Suppressor macrophage treated with lipopolysaccharide for 1 hour (primary cell): Measurements from ENCODE around the gene PRDM16.
"Not testable (repeated sequence)": the region's sequence is repeated elsewhere in the genome, so short reads cannot be mapped to it uniquely, and the experiment has no call there.

ENCODE experiments used
- DNase-seq, 3 donors: peaks; one replicate each; pipeline ENCODE4 v3.0.0-alpha.2; 2020 to 2022

The PRDM16 gene

DNA sequence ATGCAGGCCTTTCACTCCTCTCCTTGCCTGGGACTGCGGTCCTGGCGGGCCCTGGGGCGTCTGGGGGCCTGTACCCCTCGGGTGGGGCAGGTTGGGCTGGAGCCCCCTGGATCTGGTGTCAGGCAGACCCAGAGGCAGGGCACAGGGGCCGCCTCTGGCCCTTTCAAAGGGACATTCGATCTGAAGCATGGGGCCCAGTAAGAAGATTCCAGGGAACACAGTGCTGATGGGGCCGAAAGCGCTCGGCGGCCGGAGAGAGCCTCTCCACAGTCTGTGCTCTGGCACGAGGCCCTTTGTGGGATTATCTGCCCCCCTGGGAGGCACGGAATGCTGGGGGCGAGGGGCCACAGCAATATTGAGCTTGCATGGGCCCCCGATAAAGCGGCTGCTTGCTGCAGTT is 15.2 kb downstream of the PRDM16 start:
- no peak for DNase-seq

DNA sequence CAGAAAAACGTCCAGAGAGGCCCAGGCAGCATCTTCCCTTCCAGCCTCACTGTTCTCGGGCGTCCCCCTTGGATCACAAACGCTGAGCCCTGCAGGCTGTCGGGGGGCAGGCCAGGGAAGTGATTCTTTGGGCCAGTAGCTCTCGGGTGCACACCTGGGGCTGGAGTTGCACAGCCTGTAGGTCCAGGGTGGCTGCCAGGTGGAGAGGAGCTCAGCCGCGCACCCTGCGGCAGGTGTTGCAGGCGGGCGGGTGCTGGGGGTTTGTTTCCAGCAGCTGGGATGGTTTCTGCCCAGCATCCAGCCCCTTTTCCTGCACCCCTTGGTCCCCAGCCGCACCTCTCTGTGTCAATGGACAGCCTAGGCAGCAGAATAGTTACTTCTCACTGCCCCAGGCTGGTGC is 15.7 kb downstream of the PRDM16 start:
- no peak for DNase-seq

DNA sequence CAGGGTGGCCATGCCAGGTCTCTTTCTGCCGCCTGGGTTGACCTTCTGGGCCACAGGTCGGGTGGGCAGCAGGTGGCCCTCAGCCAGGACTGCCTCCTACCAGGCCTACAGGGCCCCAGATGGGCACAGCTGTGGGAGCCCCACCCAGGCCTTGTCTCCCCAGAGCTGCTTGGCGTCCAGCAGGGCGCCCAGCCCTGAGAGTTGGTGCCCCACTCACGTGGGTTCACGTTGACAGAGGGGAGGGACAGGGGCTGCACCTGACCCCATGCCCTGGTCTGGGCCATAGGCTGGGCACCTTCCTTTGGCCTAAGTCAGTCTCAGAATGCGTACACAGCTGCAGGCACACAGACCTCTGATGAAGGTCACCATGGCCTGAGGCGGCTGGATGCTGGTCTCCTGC is 16.7 kb downstream of the PRDM16 start:
- DNase-seq, result no peak

DNA sequence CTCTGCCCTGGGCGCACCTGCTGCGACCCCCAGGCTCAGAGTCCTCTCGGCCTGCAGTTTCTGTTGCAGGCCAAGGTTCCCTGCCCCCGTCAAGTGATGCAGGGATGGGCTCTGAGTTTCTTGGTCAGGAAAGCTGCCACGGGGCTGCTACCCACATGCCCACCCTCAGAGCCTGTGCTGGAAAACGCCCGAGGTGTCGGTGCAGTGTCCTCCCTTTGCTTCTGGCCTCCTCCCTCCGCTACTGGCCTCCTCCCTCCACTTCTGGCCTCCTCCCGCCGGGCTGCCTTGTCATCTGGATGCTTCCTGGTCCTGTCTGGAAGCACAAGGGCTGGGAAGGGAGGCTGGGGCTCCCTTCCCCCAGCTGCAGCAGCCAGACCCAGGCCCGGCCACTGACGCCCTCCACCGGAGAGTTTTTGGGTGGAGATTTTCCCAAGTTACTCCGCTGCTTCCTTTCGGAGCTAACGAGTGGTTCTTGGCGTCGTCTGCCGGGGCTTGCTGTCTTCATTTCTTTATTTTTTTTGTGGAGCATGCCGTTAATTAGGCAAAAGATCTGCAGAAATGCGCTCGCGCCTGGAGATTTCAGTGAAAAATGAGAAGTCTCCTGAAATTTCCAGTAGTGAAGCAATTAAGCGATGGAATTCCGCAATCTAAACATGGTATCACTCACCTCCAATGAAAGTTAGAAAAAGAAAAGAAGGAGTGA is 17.4 kb downstream of the PRDM16 start:
- no peak for DNase-seq

DNA sequence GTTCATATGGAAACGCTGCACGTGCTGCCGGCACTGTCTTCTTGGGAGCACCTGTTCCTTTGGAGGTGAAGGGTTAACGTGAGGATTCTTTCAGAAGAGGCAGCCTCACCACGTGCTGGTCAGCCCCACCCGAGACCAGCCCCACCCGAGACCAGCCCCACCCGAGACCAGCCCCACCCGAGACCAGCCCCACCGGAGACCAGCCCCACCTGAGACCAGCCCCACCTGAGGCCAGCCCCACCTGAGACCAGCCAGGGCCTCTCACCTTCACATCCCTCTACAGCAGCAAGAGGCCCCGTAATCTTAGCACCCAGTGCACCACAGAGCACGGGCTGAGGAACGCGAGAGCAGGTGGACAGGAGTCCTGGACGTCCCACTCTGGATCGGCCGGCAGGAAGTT is 18.0 kb downstream of the PRDM16 start:
- no peak for DNase-seq

DNA sequence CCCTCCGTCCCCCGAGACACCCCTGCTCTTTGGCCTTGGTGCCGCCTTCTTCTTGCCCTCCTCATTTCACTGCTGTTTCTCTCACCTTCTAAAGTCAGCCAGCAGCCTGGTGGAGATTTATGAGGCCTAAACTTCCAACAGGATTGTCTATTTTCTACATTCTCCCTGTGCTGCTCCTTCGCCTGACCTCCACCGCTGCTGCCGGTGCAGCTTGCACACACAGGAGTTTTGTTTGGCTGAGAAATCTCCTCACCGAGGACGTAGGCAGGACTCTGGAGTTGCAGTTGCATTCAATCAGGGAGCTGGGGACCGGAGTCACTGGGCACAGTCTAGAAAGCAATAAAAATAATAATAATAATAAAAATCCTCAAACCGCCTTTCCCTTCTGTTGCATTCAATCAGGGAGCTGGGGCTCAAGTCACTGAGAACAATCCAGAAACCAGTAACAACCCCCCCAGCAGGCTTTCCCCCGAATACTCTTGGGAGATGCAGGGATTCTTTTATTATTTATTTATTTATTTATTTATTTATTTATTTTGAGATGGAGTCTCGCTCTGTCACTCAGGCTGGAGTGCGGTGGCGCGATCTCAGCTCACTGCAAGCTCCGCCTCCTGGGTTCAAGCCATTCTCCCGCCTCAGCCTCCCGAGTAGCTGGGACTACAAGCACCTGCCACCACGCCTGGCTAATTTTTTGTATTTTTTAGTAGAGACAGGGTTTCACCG is 19.1 kb downstream of the PRDM16 start:
- not testable (repeated sequence) for DNase-seq

DNA sequence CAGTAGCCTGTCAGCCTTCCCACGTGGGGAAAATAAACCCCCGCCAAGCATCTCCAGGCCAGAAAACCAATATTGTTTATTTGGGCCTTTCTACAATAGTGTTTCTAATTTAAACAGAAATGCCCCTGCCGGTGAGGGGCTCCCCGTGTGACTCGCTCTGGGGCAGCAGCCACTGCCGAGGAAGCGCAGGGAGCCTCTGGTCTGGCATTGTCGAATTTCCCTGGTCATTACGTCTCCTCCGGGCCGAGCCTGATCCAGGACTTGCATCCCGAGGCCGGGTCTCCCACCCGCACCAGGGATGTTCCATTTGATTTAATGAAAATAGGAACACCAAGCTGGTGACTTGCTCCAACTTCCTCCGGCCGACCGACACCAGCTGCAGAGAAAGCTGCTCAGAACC is 20.5 kb downstream of the PRDM16 start:
- no peak for DNase-seq

DNA sequence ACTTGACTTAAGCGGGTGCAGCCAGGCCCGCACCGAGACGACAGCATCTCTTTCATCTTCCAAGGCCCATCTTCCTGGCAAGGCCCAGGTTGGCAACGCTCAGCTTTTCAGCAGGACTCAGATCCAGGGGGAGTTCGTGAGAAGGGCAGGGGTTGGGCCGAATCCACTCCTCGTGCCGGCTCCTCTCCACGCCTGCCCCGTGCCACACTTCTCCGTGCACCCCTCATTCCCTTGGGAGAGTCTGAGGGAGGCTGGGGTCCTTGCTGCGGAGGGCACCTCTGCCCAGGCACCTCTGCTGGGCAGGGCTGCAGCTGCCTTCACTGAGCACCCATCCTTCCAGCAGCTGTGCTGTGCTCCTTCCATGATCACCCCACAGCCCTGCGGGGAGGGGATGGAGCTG is 22.3 kb downstream of the PRDM16 start:
- no peak for DNase-seq

DNA sequence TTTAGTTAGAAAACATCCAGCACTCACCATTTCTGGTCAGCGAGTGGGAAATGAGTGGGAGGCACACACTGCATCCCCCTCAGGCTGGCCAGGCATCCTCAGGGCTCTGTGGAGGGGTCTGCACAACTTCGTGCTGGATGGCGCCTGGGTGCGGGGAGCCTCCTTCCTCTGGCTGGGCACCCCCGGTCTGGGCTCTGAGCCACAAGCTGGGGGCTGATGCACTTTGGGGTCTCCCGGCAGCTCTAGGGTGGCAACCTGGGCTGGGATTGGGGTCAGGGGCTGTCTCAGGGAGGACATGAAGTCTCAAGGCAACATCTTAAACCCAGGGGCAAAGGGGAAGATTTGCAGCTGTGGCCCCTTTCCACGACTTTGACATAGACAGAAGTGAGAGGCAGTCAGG is 23.5 kb downstream of the PRDM16 start:
- DNase-seq, result no peak

DNA sequence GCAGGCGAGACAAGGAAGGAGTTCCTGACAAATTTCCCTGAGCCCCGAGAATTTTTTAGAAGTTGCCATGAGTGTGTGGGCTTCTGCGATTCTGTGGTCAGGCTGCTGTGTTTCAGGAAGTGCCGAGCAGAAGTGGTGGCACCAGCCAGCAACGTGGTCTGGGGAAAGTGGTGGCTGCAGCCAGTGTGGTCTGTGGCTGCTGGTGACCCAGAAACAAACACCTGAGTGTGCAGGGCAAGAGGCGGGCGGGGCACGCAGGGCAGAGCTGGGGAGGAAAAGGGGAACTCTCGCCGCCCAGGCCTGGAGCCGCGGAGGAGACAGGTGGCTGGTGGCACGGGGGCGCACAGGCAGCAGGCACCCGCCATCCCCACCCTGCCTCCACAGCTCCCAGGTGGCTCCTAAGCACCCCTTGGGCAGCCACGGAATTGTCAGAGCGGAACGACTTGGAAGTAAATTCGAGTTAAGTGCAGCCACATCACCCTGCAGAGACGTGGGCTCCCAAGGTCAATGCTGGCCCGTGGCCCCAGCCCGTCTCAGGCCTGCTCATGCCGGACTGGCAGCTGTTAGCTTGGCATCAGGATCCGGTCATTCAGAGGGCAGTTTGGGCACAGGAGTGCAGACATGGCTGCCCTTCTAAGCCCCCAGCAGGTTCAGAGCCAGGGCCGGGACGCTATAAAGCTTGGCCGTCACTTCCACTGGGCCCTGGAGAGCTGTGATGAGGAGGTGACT is 25.1 kb downstream of the PRDM16 start:
- peak in 2 of 3 donors; percentile 25 to 37 for DNase-seq

DNA sequence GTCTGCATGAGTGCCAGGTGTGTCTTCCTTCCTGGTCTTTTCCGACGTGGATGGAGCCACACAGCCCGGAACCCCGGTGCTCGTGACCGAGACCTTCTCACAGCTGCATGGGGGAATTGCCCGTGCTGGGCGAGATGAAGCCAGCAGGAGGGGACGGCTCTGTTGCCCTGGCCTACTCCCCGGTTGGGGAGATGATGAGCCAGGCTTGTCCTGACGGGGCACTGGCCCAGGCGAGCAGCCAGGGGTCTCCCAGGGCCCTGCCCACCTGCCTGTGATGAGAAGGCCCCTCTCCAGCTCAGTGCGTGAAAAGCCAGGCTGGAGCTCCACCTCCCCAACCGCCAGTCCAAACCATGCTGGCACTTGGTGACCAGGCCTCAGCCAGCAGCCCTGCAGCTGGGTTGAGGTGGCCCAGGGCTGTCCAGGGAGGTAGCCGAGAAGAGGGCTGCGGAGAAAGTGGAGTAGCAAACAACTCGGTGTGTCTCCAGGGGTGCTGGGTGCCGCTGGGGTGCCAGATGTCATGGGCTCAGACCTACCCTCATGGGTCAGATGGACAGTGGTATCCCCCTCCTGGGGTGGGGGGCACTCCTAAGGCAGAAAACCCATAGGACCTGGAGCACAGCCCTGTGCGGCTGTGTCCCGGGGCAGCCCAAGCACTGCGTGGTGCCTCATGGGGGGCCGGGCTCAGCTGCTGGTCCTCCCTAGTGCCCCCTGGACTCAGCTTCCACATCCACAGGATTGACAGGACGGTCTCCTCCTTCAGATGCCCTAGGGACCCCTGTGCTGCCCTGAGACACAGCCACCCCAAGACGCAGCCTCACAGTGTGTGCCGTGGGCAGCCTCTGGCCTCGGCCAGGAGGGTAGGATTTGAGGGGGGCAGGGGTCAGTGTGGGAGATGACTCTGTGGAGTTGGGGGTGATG is 26.1 kb downstream of the PRDM16 start:
- no peak for DNase-seq

DNA sequence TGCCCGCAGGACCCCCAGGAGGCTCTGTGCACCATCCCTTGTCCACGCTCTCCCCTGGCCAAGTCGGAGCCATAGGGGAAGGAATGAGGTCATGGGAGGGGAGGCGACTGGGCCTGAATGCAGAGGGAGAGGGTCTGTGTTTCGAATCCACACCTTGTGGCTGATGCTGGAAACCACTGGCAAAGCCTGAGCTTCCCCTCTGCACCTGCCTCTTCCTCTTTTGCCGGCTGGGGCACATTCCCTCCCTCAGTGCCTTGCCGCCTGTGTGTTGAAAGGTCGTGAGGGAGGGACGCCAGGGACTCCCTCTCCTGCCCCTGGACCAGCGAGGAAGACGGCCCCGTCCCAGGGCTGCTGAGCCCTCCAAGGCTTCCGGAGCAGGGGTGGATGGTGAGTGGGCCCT is 27.3 kb downstream of the PRDM16 start:
- no peak for DNase-seq

DNA sequence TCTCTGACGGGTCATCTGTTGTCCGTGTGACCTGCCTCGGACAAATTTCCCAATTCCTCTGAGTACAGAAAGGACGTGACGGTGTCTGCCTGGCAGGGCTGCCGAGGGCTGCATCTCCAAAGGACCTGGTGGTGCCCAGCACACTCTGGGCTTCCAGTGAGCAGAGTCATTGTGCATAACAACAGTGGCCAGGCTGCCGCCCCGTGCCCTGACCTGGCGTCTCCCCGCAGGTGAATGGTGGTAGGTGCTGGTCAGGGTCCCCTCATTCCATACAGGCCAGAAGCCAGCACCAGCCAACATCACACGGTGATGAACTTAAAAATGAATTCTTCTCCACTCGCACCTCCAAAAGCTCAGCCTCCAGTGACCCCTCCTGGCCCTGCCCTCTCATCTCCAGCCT is 28.2 kb downstream of the PRDM16 start:
- no peak for DNase-seq

DNA sequence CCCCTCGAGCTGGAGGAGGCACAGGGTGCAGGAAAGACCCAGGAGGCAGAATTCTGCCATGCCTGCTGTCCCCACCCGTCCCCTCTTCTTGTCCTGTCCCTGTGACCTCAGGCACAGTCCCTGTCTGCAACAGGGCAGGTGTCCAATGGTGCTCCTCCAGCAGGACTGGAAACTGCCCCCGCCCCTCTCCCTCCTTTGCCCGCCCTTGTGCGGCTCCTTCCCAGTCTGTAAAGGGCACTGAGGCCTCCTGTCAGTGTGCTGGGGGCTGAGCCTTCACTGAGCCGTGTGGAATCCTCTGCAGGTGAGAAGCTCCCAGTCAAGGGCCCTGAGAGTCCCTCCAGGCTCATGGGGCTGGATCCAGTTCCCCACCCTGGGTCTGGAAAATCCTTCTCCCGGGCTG is 28.9 kb downstream of the PRDM16 start:
- no peak for DNase-seq

DNA sequence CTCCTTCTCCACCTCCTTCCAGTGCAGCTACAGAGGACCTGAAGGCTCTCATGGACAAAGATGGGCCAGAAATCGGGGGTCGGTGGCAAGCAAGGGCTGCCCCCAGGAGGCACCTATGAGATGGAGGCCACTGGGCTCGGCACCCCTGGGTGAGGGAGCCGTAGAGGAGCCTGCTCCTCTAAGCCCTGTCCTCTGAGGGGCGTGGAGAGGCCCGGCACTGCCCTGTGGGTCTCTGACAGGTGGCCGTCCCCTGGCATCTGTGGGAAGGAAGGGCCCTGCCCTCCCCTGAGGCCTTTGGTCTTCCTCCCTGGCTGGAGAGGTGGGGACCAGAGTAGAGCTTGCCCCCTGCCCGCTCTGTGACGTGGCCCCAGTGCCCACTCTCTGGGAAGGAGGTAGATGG is 30.9 kb downstream of the PRDM16 start:
- DNase-seq, result no peak

DNA sequence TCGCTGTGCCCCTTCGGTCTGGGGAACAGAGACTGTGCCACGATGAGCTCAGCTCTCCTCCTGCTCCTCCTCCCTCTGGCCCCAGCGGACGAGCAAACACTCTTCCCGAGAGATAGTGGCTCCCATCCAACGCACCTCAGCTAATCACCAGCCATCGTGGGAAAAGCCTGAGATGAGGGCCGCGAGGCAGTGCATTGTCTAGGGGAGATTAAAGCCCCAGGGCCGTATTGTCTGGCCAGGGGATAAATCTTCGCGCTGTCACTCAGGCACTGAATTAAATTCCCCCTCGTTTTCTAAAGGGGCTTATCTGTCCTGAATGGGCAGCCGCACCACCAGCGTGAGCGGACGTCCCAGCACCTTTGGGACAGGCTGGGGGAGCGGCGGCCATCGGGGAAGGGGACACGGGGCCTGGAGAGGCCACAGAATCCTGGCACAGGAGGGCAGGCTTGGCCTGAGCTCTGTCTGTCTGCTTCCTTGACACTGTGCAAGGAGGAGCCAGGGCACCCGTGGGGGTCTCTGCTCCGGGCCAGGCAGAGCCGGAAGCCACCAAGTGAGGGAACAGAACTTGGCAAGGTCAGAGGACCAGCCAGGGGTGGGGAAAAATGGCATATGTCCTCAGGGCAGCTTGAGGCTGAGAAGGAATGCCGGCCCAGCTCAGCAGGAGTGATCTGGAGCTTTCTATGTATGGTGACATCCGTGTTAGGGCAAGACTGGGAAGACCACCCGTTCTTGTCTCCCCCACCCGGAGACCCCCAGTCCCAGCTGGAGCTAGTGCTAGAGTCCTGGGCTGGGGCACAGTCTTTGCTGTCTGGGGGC is 32.3 kb downstream of the PRDM16 start:
- DNase-seq, result no peak

DNA sequence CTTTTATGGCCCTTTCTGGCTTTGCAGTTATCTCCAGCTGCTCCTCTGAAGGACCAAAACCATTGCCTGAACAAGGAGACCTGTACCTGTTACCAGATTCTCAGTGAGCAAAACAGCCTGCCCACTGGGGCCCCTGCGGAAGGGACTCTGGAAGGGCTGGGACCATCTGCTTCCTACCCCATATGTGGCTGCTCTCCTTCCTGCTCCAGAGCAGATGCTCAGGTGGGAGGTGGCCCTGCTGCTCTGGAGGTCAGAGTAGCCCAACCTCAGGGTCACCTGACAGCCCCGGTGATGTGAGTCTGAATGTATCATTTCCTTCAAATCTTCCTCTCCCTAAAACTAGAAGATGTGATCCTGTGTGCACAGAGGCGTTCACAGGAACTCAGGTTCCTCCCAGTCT is 33.6 kb downstream of the PRDM16 start:
- DNase-seq, result no peak

DNA sequence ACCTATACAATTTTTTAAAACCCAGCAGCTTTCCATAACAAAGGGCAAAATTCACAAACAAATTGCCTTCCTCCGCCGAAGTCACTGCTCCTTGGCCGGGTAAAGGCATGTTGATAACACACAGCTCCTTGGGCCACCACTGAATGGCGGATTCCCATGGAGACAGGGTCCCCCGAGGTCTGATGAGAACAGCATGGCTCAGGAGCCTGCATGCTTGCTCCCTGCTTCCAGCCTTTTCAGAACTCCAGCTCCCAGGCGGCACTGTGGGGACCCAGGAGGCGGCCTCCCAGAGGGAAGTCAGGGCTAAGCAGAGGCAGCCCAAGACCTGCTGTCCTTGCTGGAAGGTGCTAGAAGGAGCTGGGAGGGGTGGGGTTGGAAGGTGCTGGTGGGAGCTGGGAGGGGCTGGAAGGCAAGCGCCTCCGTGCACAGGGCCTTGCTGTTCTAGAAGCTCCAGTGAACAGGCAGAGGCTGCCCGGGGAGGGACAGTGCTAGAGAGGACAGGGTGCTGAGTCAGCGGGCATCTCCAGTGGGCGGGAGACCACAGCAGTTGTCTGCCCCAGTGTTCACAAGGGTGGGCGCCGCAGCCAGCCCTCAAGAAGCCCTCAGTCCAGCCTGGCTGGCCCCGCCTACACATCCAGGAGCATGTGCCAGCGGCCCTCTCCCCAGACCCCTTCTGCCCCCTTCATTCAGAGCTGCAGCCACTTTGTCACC is 35.1 kb downstream of the PRDM16 start:
- DNase-seq, result no peak

DNA sequence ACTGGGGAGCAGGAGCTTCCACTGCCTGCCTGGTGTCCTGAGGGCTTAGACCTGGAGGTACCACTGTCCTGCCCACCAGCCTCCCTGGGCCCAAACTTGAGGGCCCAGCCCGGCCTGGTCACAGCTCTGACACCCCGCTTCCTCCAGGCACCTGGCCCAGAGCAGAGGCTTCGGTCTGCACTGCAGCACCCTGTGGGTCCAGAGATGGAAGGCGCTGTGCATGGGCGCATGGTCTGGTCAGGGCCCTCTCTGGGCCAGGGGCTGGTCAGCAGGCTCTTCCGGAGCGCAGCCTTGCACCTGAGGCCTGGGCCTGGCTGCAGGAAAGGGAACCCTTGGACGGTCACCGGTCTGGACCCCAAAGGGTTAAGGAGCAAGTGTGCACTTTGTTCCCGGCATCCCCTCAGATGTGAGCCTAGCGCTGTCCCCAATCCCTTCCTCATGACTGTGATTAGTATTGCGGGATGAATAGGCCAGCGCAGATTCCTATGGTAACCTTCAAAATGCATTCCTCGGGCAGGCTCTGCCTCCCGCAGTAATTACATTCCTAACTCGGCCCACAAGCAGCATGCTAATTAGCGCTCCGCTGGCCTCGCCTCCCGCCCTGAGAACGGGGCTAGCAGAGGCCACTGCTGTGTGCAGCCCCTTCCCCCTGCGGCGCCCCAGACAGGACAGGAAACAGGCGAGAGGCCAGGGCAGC is 36.3 kb downstream of the PRDM16 start:
- DNase-seq, result no peak

DNA sequence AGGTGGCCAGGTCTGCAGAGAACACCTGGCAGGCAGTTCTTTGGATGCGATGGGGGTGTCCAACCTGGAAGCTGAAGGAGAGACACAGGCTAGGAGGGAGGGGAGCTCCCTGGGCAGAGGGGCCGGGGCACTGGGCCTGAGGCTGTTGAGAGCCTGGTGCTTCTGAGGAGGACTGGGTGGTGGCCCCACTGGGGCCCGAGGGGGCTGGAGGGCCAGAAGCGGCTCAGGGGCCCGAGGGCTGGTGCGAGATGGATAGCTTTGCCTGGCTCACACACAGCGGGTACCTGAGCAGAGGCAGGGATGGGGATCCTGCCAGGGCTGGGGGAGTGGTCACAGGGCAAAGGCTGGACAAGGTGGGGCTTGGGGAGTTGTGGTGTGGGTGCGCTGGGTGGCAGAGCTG is 37.2 kb downstream of the PRDM16 start:
- no peak for DNase-seq

DNA sequence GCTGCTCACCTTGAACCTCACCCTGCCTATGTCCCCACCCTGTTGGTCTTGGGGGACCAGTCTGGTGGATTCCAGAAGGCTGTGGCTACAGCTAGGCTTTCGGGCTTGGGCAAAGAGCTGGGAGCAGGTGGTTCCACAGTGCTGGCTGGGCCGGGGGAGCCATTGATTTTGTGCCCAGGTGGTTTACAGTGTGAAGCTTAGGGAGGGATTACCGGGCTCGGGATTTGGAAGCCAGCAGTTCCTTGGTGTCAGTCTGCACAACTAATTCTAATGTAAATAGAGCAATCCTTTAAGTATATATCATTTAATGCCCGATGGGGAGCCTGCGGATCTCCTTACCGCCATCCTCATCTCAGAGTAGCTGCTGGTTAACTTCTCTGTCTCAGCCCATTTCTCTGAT is 38.2 kb downstream of the PRDM16 start:
- no peak for DNase-seq
